HepG2 (cell line): ENCODE measurements around the gene AMER2. TPM values are rescaled to one million over a fixed set of nuclear protein-coding genes. Genes with fewer than 3 reads are reported as not detected.

Experiments
- ATAC-seq: fragments of 200-7000 bp; cut with Tn5 transposase; 3 replicates; pipeline ENCODE4 v1.9.1; 2020; ENCODE audit warnings: mild to moderate bottlenecking, moderate library complexity
- BruUV-seq: library from RNA; stranded (reverse); fragments of 400-500 nt; replicated peaks from 2 replicates; lab custom pipeline; 2021; lab: Mats Ljungman, UMichigan
- CTCF ChIA-PET: fragments of 300-600 bp; formaldehyde crosslinking; extraction: SDS; loops from one replicate; lab custom pipeline; 2021; ENCODE audit warnings: low total read pairs, inconsistent platforms, low intra/inter-chr PET ratio; lab: Yijun Ruan, JAX
- POLR2A ChIA-PET: fragments of 350-600 bp; sonication (Branson Sonifier 250); formaldehyde crosslinking; loops from one replicate; lab custom pipeline; 2020; ENCODE audit warnings: antibody characterized with exemption, inconsistent platforms; lab: Yijun Ruan, JAX
- DNase-seq: peaks from one replicate; pipeline ENCODE4 v3.0.0-alpha.2; 2015; ENCODE audit warnings: low spot score
- FAIRE-seq: peaks from 3 replicates; lab custom pipeline; 2011; peaks lifted over from hg19 to GRCh38; lab: Jason Lieb, UNC
- H2AFZ ChIP-seq: one replicate; pipeline ENCODE4 v1.6.1; 2011; ENCODE audit warnings: low read length, inconsistent platforms
- H3K27ac ChIP-seq: fragments of 300-600 bp; 3 replicates; pipeline ENCODE4 v1.8.0; 2011; ENCODE audit warnings: mixed run types, mild to moderate bottlenecking, mixed read lengths, low read length, inconsistent platforms; ENCODE audit not compliant: insufficient read depth; ENCODE audit errors: extremely low read length
- H3K27me3 ChIP-seq, 2 experiments: fragments of 200-600 bp in 1 of 2; 2 replicates in 1 of 2; 3 replicates in 1 of 2; pipeline versions ENCODE4 v1.6.0 to v1.8.0; 2011; ENCODE audit warnings: low read length in 2 of 2, mild to moderate bottlenecking in 2 of 2, moderate library complexity in 2 of 2, inconsistent platforms in 1 of 2; ENCODE audit not compliant: insufficient read depth in 2 of 2, control insufficient read depth in 1 of 2
- H3K36me3 ChIP-seq, 2 experiments: fragments of 200-600 bp in 1 of 2; replicated peaks in 1 of 2; 2 replicates in 1 of 2; 3 replicates in 1 of 2; pipeline versions ENCODE4 v1.5.1 to v1.8.0; 2011; ENCODE audit warnings: low read length in 2 of 2, inconsistent platforms in 1 of 2; ENCODE audit not compliant: insufficient read depth in 2 of 2, control insufficient read depth in 1 of 2
- H3K4me1 ChIP-seq: 2 replicates; pipeline ENCODE4 v1.5.1; 2012; ENCODE audit warnings: low read length, inconsistent platforms; ENCODE audit not compliant: insufficient read depth
- H3K4me2 ChIP-seq: 2 replicates; pipeline ENCODE4 v1.6.0; 2011; ENCODE audit warnings: low read depth, low read length, inconsistent platforms
- H3K4me3 ChIP-seq, 3 experiments: fragments of 200-600 bp in 1 of 3; sonication (generic), shearing (Covaris generic) in 1 of 3; replicated peaks in 1 of 3; 2 replicates each; pipeline ENCODE4 v1.5.1; 2011 to 2016; ENCODE audit warnings: low read length in 3 of 3, inconsistent platforms in 2 of 3, low read depth in 2 of 3, mild to moderate bottlenecking in 2 of 3, control low read depth in 1 of 3, mixed read lengths in 1 of 3; ENCODE audit not compliant: insufficient read depth in 1 of 3
- H3K79me2 ChIP-seq: one replicate; pipeline ENCODE4 v1.6.1; 2011; ENCODE audit warnings: low read length, inconsistent platforms; ENCODE audit not compliant: insufficient read depth
- H3K9ac ChIP-seq: 2 replicates; pipeline ENCODE4 v1.6.0; 2011; ENCODE audit warnings: mild to moderate bottlenecking, low read depth, low read length, inconsistent platforms; ENCODE audit not compliant: insufficient read depth
- H3K9me3 ChIP-seq: 2 replicates; pipeline ENCODE4 v1.5.1; 2012; ENCODE audit warnings: mild to moderate bottlenecking, low read length
- H4K20me1 ChIP-seq: 2 replicates; pipeline ENCODE4 v1.6.0; 2011; ENCODE audit warnings: inconsistent platforms, mild to moderate bottlenecking, low read length, moderate library complexity; ENCODE audit not compliant: insufficient read depth
- ATAD3A ChIP-seq: sonication (generic); formaldehyde crosslinking; IDR thresholded peaks from 2 replicates; pipeline ENCODE4 v1.4.0; 2020; ENCODE audit warnings: missing genetic modification reagents
- CTCF ChIP-seq: sonication (generic); formaldehyde crosslinking; IDR thresholded peaks from 2 replicates; pipeline ENCODE4 v1.5.0; 2020; ENCODE audit warnings: mild to moderate bottlenecking, missing genetic modification reagents, moderate library complexity
- EED ChIP-seq: sonication (generic); formaldehyde crosslinking; IDR thresholded peaks from 2 replicates; pipeline ENCODE4 v1.5.0; 2020; ENCODE audit warnings: mild to moderate bottlenecking, missing genetic modification reagents
- KAT8 ChIP-seq: IDR thresholded peaks from 2 replicates; pipeline ENCODE4 v1.6.1; 2016; ENCODE audit warnings: missing genetic modification reagents, missing compliant biosample characterization
- ZBTB20 ChIP-seq: sonication (generic); formaldehyde crosslinking; IDR thresholded peaks from 2 replicates; pipeline ENCODE4 v1.8.1; 2023; ENCODE audit warnings: missing genetic modification reagents, low read depth, mild to moderate bottlenecking, borderline replicate concordance
- ZFP37 ChIP-seq: sonication (generic); formaldehyde crosslinking; IDR thresholded peaks from 2 replicates; pipeline ENCODE4 v1.4.0; 2020; ENCODE audit warnings: missing genetic modification reagents, borderline replicate concordance
- ZNF773 ChIP-seq: sonication (generic); formaldehyde crosslinking; IDR thresholded peaks from 2 replicates; pipeline ENCODE4 v1.4.0; 2020; ENCODE audit warnings: missing genetic modification reagents, borderline replicate concordance
- WGBS: methylation state at CpG from one replicate; pipeline ENCODE4 v1.1.6; 2017; ENCODE audit warnings: low lambda C conversion rate; 5-methylcytosine and 5-hydroxymethylcytosine counted together
- in situ Hi-C: cut with HindIII; loops from 2 replicates; pipeline ENCODE4 v1.10.0; 2017; ENCODE audit warnings: low pct_unique_long_range_greater_than_20kb; ENCODE audit not compliant: extremely low pct_ligation_motif_present
- intact Hi-C: fragments of 100-400 bp; cut with micrococcal nuclease; formaldehyde crosslinking; loops from one replicate; pipeline ENCODE4 v1.10.0; 2022; ENCODE audit not compliant: unreplicated experiment
- polyA plus RNA-seq, 8 experiments: library from polyadenylated mRNA; depleted of rRNA in 3 of 8; stranded (reverse) in 7 of 8; unstranded in 1 of 8; fragments of >200 nt; fragmentation: Illumina TruSeq in 4 of 8; extraction: Trizol in 4 of 8; gene quantifications; 2 replicates each; pipeline versions ENCODE4 v1.2.1 to v1.2.3, GENCODE V29; 2011 to 2016; ENCODE audit warnings: low read depth in 4 of 8, missing spikeins in 1 of 8, mixed read lengths in 1 of 8; ENCODE audit not compliant: insufficient read depth in 1 of 8
- total RNA-seq, 5 experiments: library from RNA; depleted of rRNA; stranded (reverse); fragments of >200 nt; fragmentation: Illumina TruSeq; extraction: Trizol; gene quantifications; 2 replicates each; pipeline ENCODE4 v1.2.3, GENCODE V29; 2016; ENCODE audit warnings: low read depth in 1 of 5

The AMER2 gene
- total and polyA plus RNA-seq, 2 of the 13 experiments (the other 11 are each of a cell fraction or from before 2014, with no cell fraction given) = not detected

GRCh38 chr13:25132751-25133390 lies 39.2 kb downstream of the AMER2 start:
- POLR2A ChIA-PET = no interaction called here
- no TSS peak for BruUV-seq
- FAIRE-seq (no peak), DNase-seq (no peak), ATAC-seq (no peak)
- Histone ChIP-seq H3K4me3 (no peak overlapping the region), H2AFZ (no peak overlapping the region), H4K20me1 (no peaks in the 10 kb centered on the region), H3K79me2 (no peaks in the 10 kb centered on the region), H3K9ac (no peak overlapping the region), H3K27ac (no peak overlapping the region), H3K9me3 (no peaks in the 10 kb centered on the region; the same call in 1 of the 2 replicates), H3K27me3 (peaks cover 0 to 10% of the 10 kb centered on the region in 2 experiments; a peak in 3 of 5 replicates), H3K4me1 (no peaks in the 10 kb centered on the region), H3K36me3 (no peaks in the 10 kb centered on the region), H3K4me2 (no peak overlapping the region)
- TF ChIP-seq ZNF773 (CRISPR knock-in tag) = no peak
- no peak for TF ChIP-seq KAT8 (CRISPR knock-in tag)
- no peak for TF ChIP-seq EED (CRISPR knock-in tag)
- no peak for TF ChIP-seq ZFP37 (CRISPR knock-in tag)
- no peak for TF ChIP-seq CTCF (CRISPR knock-in tag)
- no peak for TF ChIP-seq ZBTB20 (CRISPR knock-in tag)
- no peak for TF ChIP-seq ATAD3A (CRISPR knock-in tag)
- in situ Hi-C loops = no loop called here
- WGBS = 1% methylated on average over 5 of the region's 5 CpGs
- intact Hi-C loops = no loop called here
- CTCF ChIA-PET = no interaction called here
